SK-N-SH treated with all-trans-retinoic acid at 6 μM for 48 hours (cell line): ENCODE data around the gene ASPDH.

Experiments used
- PPARA ChIP-seq: fragments of 250-450 bp; sonication (Bioruptor Pico); IDR thresholded peaks from 2 replicates; pipeline ENCODE4 v1.5.0; 2020; ENCODE audit warnings: mild to moderate bottlenecking, borderline replicate concordance
- TOX ChIP-seq: fragments of 250-450 bp; sonication (Bioruptor Pico); IDR thresholded peaks from 2 replicates; pipeline ENCODE4 v1.8.0; 2021; ENCODE audit warnings: mild to moderate bottlenecking, moderate library complexity, borderline replicate concordance
- TF ChIP-seq, protein P1 (sequence below): fragments of 250-450 bp; sonication (Bioruptor Pico); IDR thresholded peaks from 2 replicates; pipeline ENCODE4 v1.8.0; 2020; ENCODE audit warnings: mild to moderate bottlenecking, moderate library complexity, borderline replicate concordance

DNA sequence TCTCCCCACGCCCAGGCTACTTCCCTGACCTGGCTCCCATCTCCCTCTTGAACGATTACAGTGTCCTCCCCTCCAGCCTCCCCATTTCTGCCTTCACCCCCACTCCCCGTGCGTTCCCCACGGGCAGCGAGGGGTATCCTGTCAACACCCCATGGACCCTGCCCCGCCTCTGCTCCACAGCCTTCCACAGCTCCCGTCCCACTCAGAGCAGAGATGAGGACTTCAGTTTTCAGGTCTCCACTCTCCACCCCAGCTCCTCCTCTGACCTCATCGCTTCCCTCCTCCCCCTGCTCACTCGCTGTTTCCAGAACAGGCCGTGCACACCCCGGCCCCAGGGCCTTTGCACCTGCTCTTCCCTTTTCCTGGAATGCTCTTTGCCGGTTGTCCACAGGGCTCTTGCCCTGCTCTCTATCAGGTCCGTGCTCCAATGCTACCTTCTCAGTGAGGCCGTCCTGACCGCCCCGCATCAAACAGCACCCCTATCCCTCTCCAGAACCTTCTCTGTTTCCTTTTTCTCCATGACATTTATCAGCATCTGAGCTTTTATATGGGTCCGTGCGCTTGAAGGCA is 39.5 kb upstream of the ASPDH start:
- TF ChIP-seq, protein P1, sequence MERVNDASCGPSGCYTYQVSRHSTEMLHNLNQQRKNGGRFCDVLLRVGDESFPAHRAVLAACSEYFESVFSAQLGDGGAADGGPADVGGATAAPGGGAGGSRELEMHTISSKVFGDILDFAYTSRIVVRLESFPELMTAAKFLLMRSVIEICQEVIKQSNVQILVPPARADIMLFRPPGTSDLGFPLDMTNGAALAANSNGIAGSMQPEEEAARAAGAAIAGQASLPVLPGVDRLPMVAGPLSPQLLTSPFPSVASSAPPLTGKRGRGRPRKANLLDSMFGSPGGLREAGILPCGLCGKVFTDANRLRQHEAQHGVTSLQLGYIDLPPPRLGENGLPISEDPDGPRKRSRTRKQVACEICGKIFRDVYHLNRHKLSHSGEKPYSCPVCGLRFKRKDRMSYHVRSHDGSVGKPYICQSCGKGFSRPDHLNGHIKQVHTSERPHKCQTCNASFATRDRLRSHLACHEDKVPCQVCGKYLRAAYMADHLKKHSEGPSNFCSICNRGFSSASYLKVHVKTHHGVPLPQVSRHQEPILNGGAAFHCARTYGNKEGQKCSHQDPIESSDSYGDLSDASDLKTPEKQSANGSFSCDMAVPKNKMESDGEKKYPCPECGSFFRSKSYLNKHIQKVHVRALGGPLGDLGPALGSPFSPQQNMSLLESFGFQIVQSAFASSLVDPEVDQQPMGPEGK (CRISPR knock-in tag) = no peak
- TF ChIP-seq PPARA (CRISPR knock-in tag) = no peak
- no peak for TF ChIP-seq TOX
